GM12878 (cell line): Measurements from ENCODE around the gene TCF4. TPM values are rescaled to one million over a fixed set of nuclear protein-coding genes. Genes with fewer than 3 reads are reported as not detected.

Source experiments
- ATAC-seq: fragments of 200-7000 bp; cut with Tn5 transposase; 3 replicates; pipeline ENCODE4 v1.9.1; 2020; ENCODE audit warnings: mild to moderate bottlenecking, moderate library complexity
- BruUV-seq: library from RNA; stranded (reverse); fragments of 400-500 nt; replicated peaks from 2 replicates; lab custom pipeline; 2021; lab: Mats Ljungman, UMichigan
- CTCF ChIA-PET: fragments of 300-600 bp; sonication (Branson Sonifier 250); formaldehyde crosslinking; extraction: SDS; loops from one replicate; lab custom pipeline; 2021; ENCODE audit warnings: inconsistent platforms; lab: Yijun Ruan, JAX
- POLR2A ChIA-PET: fragments of 350-600 bp; formaldehyde crosslinking; extraction: SDS; loops from one replicate; lab custom pipeline; 2021; ENCODE audit warnings: inconsistent platforms; lab: Charles Lee
- RAD21 ChIA-PET: fragments of 300-600 bp; sonication (Branson Sonifier 250); formaldehyde crosslinking; loops from one replicate; lab custom pipeline; 2023; ENCODE audit warnings: antibody characterized with exemption; ENCODE audit not compliant: unreplicated experiment; lab: Charles Lee
- SMC1A ChIA-PET: fragments of 300-600 bp; sonication (Branson Sonifier 250); formaldehyde crosslinking; loops from one replicate; lab custom pipeline; 2023; ENCODE audit not compliant: unreplicated experiment, uncharacterized antibody; lab: Charles Lee
- DNase-seq: peaks from one replicate; pipeline ENCODE4 v3.0.0-alpha.2; 2011; ENCODE audit warnings: low read depth, low spot score
- FAIRE-seq: peaks from 3 replicates; lab custom pipeline; 2011; peaks lifted over from hg19 to GRCh38; lab: Jason Lieb, UNC
- H2AFZ ChIP-seq: 2 replicates; pipeline ENCODE4 v1.6.0; 2011; ENCODE audit warnings: low read depth, low read length, control low read depth; ENCODE audit not compliant: control insufficient read depth
- H3K27ac ChIP-seq: 2 replicates; pipeline ENCODE4 v1.5.1; 2011; ENCODE audit warnings: control low read depth; ENCODE audit not compliant: control insufficient read depth, insufficient read depth
- H3K27me3 ChIP-seq, 2 experiments: replicated peaks in 1 of 2; 2 replicates each; pipeline versions ENCODE4 v1.6.0 to v1.6.1; 2011; ENCODE audit warnings: low read length in 1 of 2; ENCODE audit not compliant: control insufficient read depth in 2 of 2, insufficient read depth in 2 of 2
- H3K36me3 ChIP-seq, 2 experiments: 2 replicates each; pipeline ENCODE4 v1.5.1; 2011; ENCODE audit warnings: low read length in 1 of 2; ENCODE audit not compliant: control insufficient read depth in 2 of 2, insufficient read depth in 2 of 2
- H3K4me1 ChIP-seq: 2 replicates; pipeline ENCODE4 v1.6.1; 2011; ENCODE audit warnings: mild to moderate bottlenecking, low read length, moderate library complexity, mixed read lengths; ENCODE audit not compliant: control insufficient read depth, insufficient read depth
- H3K4me2 ChIP-seq: 2 replicates; pipeline ENCODE4 v1.6.0; 2011; ENCODE audit warnings: control low read depth; ENCODE audit not compliant: control insufficient read depth, insufficient read depth
- H3K4me3 ChIP-seq: fragments of 200-600 bp; sonication (generic); 2 replicates; pipeline ENCODE4 v1.5.1; 2016
- H3K79me2 ChIP-seq: 2 replicates; pipeline ENCODE4 v1.6.0; 2011; ENCODE audit warnings: low read length; ENCODE audit not compliant: control insufficient read depth, insufficient read depth
- H3K9ac ChIP-seq: 2 replicates; pipeline ENCODE4 v1.8.0; 2011; ENCODE audit warnings: low read length, control low read depth, mixed read lengths; ENCODE audit not compliant: control insufficient read depth, insufficient read depth
- H3K9me3 ChIP-seq: replicated peaks from 3 replicates; pipeline ENCODE4 v1.5.1; 2011; ENCODE audit warnings: mild to moderate bottlenecking, low read length; ENCODE audit not compliant: control insufficient read depth, insufficient read depth
- H4K20me1 ChIP-seq: 2 replicates; pipeline ENCODE4 v1.6.0; 2011; ENCODE audit not compliant: control insufficient read depth, insufficient read depth
- ATF2 ChIP-seq: IDR thresholded peaks from 2 replicates; pipeline ENCODE4 v1.6.1; 2012; ENCODE audit warnings: low read length, inconsistent platforms
- CEBPB ChIP-seq, 2 experiments: fragments of 150-350 bp in 1 of 2; IDR thresholded peaks; 2 replicates each; pipeline ENCODE4 v1.6.1; 2012 to 2014; ENCODE audit warnings: low read depth in 2 of 2, low read length in 2 of 2, borderline replicate concordance in 1 of 2, inconsistent platforms in 1 of 2
- ETV6 ChIP-seq, 2 experiments: fragments of 450-650 bp in 1 of 2; IDR thresholded peaks in 1 of 2; conservative IDR thresholded peaks in 1 of 2; 2 replicates each; pipeline ENCODE4 v1.6.1; 2014; ENCODE audit warnings: antibody characterized with exemption in 1 of 2, borderline replicate concordance in 1 of 2, low read depth in 1 of 2, mild to moderate bottlenecking in 1 of 2, moderate library complexity in 1 of 2
- FOS ChIP-seq: IDR thresholded peaks from 3 replicates; pipeline ENCODE4 v1.6.1; 2011; ENCODE audit warnings: borderline replicate concordance; ENCODE audit not compliant: insufficient read length; ENCODE audit errors: extremely low read depth
- MEF2B ChIP-seq: fragments of 450-650 bp; IDR thresholded peaks from 2 replicates; pipeline ENCODE4 v1.6.1; 2018; ENCODE audit warnings: mild to moderate bottlenecking, moderate library complexity; ENCODE audit not compliant: partially characterized antibody, poor library complexity, severe bottlenecking
- MTA2 ChIP-seq: fragments of 450-650 bp; IDR thresholded peaks from 2 replicates; pipeline ENCODE4 v1.6.1; 2016; ENCODE audit warnings: low read depth, mild to moderate bottlenecking, moderate library complexity
- NFXL1 ChIP-seq: fragments of 450-650 bp; IDR thresholded peaks from 2 replicates; pipeline ENCODE4 v1.6.1; 2017; ENCODE audit warnings: antibody characterized with exemption, mild to moderate bottlenecking, borderline replicate concordance
- RAD51 ChIP-seq: fragments of 450-650 bp; IDR thresholded peaks from 2 replicates; pipeline ENCODE4 v1.6.1; 2016; ENCODE audit warnings: moderate library complexity, mild to moderate bottlenecking, inconsistent platforms
- RCOR1 ChIP-seq: conservative IDR thresholded peaks from 2 replicates; pipeline ENCODE4 v1.6.1; 2012; ENCODE audit warnings: low read depth, low read length, improper control_type of control experiment
- RELA ChIP-seq: fragments of 450-650 bp; IDR thresholded peaks from 2 replicates; pipeline ENCODE4 v1.8.0; 2014; ENCODE audit warnings: borderline replicate concordance; ENCODE audit not compliant: partially characterized antibody
- TAF1 ChIP-seq: IDR thresholded peaks from 2 replicates; pipeline ENCODE4 v1.6.1; 2011; ENCODE audit warnings: mild to moderate bottlenecking, low read depth, low read length, borderline replicate concordance
- WRNIP1 ChIP-seq: IDR thresholded peaks from 2 replicates; pipeline ENCODE4 v1.6.1; 2011; ENCODE audit warnings: low read depth, low read length, improper control_type of control experiment, borderline replicate concordance
- ZNF687 ChIP-seq: fragments of 450-650 bp; IDR thresholded peaks from 2 replicates; pipeline ENCODE4 v1.6.1; 2017; ENCODE audit warnings: mild to moderate bottlenecking, moderate library complexity
- ZSCAN29 ChIP-seq: fragments of 450-650 bp; IDR thresholded peaks from 2 replicates; pipeline ENCODE4 v1.6.1; 2017; ENCODE audit warnings: mild to moderate bottlenecking, moderate library complexity
- WGBS: methylation state at CpG from one replicate; pipeline ENCODE4 v1.1.6; 2016; ENCODE audit warnings: low lambda C conversion rate; ENCODE audit not compliant: insufficient replicate concordance, insufficient coverage; ENCODE audit errors: missing lambda C conversion rate; 5-methylcytosine and 5-hydroxymethylcytosine counted together
- in situ Hi-C: fragments of 300-500 bp; cut with MboI; formaldehyde crosslinking; loops from 9 replicates; pipeline ENCODE4 v1.14.3; 2018; ENCODE audit warnings: mixed read lengths
- intact Hi-C: fragments of 100-400 bp; cut with micrococcal nuclease; formaldehyde crosslinking; loops from one replicate; pipeline ENCODE4 v1.14.2; 2022; ENCODE audit not compliant: unreplicated experiment
- polyA plus RNA-seq, 11 experiments: library from polyadenylated mRNA; depleted of rRNA in 4 of 11; unstranded in 6 of 11; stranded (reverse) in 5 of 11; fragments of >200 nt; fragmentation: Nextera tagmentation in 4 of 11; fragmentation: Illumina TruSeq in 1 of 11; extraction: Ambion mirVana in 4 of 11; extraction: Trizol in 1 of 11; gene quantifications; 1 replicate in 1 of 11; 2 replicates in 10 of 11; pipeline versions ENCODE4 v1.2.1 to v1.2.3, GENCODE V29; 2011 to 2016; ENCODE audit warnings: inconsistent platforms in 2 of 11, missing spikeins in 2 of 11, low read depth in 1 of 11
- total RNA-seq, 4 experiments: library from RNA; depleted of rRNA in 3 of 4; stranded (reverse); fragments of >200 nt in 3 of 4; fragmentation: Illumina TruSeq in 1 of 4; extraction: Trizol in 1 of 4; gene quantifications; 2 replicates each; pipeline versions ENCODE4 v1.2.1 to v1.2.3, GENCODE V29; 2013 to 2021

Gene TCF4
- total and polyA plus RNA-seq, 10 of the 15 experiments (the other 5 are each of a cell fraction or from before 2014, with no cell fraction given) = 15.2 to 94.0 (median 31.5) TPM

- Histone ChIP-seq H3K4me2 (no peak overlapping the region), H4K20me1 (no peaks in the 10 kb centered on the region), H3K27me3 (no peaks in the 10 kb centered on the region; a peak in 1 of 4 replicates), H3K9me3 (no peaks in the 10 kb centered on the region), H3K36me3 (no peaks in the 10 kb centered on the region), H3K9ac (no peak overlapping the region), H3K4me1 (no peaks in the 10 kb centered on the region), H2AFZ (no peak overlapping the region), H3K27ac (no peak overlapping the region), H3K79me2 (no peaks in the 10 kb centered on the region), H3K4me3 (no peak overlapping the region)
- WGBS = 8% methylated on average over 4 of the region's 4 CpGs
- intact Hi-C loops = no loop called here
- FAIRE-seq (no peak), ATAC-seq (no peak), DNase-seq (no peak)
- SMC1A ChIA-PET = no interaction called here
- BruUV-seq = no TSS peak
- CTCF ChIA-PET = interaction anchor here (0.9 kb wide), 1 partner anchor 70 kb away, joined by 3 read pairs; no protein-coding TSS in a partner anchor
- RAD21 ChIA-PET = no interaction called here
- POLR2A ChIA-PET = no interaction called here
- TF ChIP-seq ZNF687 = no peak
- TF ChIP-seq RCOR1 = no peak
- no peak for TF ChIP-seq TAF1
- no peak for TF ChIP-seq ETV6 (conservative IDR thresholded peaks at IDR 0.05 in 1 of 2, IDR thresholded peaks at IDR 0.05 in 1 of 2; ENCODE audit: borderline replicate concordance in 1 of 2, low read depth in 1 of 2)
- no peak for TF ChIP-seq RELA
- no peak for TF ChIP-seq MEF2B
- TF ChIP-seq ZSCAN29 = no peak
- TF ChIP-seq FOS = no peak
- TF ChIP-seq WRNIP1 = no peak
- no peak for TF ChIP-seq NFXL1
- TF ChIP-seq RAD51 = no peak
- TF ChIP-seq MTA2 = no peak
- TF ChIP-seq CEBPB (IDR thresholded peaks at IDR 0.05; ENCODE audit: borderline replicate concordance in 1 of 2, low read depth in 2 of 2, low read length in 2 of 2) = no peak
- no peak for TF ChIP-seq ATF2
- in situ Hi-C loops = no loop called here
These were observed 126.1 kb downstream of the TCF4 start for GRCh38 chr18:55461848-55462247.
